COLO668 (cell line): Measurements from ENCODE around the gene ZNF565.
"Not testable (repeated sequence)": the region's sequence is repeated elsewhere in the genome, so short reads cannot be mapped to it uniquely, and the experiment has no call there.

Experiments
- DNase-seq: peaks from one replicate; lab custom pipeline; 2025; ENCODE audit not compliant: unreplicated experiment; lab: John Stamatoyannopoulos, UW

Gene ZNF565

DNA sequence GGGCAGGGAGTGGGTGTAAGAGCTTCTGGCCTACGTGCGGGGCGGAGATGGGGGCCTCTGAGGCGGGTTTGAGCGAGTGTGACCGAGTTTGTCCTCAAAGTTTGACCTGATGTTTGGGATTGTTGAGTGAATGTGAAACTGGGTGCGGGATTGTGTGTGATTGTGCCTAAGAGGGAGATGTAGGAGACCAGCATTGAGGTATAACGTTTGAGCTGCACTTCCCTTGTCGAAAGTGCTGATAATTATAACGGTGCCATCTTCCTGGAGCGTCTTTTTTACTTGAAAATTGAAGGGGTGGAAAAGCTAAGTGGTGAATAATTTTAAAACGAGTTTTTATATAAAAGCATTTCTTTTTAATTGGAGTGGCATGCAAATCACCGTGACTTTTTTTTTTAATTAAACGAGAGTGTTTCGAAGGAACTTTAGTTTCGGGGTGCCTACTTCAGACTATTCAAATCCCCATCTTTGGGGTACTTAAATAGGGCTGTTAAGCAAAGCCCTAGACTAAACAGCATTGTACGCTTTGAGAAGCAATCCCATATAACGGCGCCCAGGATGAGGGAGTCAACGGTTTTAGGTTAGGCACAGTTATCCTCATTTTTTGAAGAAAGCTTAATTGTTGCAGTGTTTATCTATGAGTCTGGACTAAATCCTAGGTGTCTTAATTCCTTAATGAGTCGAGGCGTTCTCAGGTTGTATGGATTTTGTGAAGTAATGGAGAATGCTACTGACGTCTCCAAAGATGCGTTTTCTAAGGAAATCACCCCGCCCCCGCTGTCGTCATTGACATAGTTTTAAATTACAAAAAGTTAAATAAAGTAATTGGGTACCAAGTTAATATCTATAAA is 1.0 kb upstream of the ZNF565 start:
- peak; percentile 12 for DNase-seq

DNA sequence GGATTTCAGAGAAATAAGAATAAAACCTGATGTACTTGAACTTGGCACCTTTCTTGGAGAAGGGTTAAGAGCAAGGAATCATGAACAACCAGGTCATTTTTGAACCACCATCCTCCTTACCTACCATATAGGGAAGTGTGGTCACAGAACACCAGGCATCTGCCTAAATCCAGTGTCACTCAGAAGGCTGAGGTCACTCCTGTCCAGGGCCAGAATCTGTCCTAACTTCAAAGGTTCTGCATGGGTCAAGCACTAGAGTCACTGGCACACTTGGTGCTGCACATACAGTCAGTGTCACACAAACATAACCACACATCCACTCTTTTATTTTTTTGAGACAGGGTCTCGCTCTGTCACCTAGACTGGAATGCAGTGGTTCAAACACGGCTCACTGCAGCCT is 1.6 kb downstream of the ZNF565 start:
- no peak for DNase-seq

- DNase-seq, result no peak
Measured at GRCh38 chr19:36210497-36210896, 4.0 kb downstream of the ZNF565 start.

DNA sequence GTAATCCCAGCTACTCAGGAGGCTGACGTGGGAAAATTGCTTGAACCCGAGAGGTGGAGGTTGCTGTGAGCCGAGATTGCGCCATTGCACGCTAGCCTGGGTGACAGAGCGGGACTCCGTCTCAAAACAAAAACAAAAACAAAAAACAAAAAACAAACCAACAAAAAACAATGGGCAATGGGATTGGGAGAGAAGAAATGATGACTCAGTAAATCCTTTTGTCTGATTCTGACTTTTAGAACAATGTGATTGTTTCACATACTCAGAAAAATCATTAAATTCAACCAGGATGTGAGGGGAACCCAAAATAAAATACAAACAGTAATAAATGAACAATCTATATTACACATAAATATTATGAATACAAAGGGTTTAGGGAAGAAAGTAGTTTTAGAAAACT is 5.1 kb downstream of the ZNF565 start:
- no peak for DNase-seq

- no peak for DNase-seq
Measured at GRCh38 chr19:36207605-36208252, 6.7 kb downstream of the ZNF565 start.

DNA sequence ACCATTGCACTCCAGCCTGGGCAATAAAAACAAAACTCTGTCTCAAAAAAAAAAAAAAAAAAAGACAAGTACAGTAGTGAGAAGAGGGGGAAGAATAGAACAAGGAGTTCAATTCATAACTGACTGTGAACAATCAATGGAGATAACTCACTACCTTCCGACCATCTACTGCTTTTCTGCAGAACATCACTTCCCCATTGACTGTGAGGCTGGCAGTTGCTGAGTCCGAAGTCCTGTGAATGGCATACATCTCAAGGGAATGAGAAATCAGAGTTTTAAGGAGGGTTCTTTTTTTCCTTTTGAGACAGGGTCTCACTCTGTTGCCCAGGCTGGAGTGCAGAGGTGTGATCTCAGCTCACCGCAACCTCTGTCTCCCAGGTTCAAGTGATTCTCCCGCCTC is 11.2 kb downstream of the ZNF565 start:
- no peak for DNase-seq

DNA sequence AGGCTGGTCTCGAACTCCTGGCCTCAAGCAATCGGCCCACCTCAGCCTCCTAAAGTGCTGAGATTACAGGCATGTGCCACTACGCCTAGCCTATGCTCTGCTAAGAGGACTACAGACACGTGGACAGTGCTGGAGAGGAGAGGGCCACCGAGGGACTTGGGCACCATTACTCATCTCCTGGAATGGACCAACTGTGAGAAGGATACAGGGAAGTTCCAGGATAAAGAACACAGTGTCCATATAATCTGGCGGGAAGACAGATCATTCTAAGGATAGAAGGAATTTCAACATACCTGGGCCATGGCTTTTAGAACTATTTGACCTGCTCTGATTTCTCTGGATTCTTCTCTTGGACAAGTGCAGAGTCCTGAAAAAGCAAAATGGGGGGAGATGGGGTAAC is 12.8 kb downstream of the ZNF565 start:
- no peak for DNase-seq

- DNase-seq, result no peak
Measured at GRCh38 chr19:36198119-36198518, 16.3 kb downstream of the ZNF565 start.

GRCh38 chr19:36196249-36196648 is 18.2 kb downstream of the ZNF565 start:
- no peak for DNase-seq

GRCh38 chr19:36186722-36187121 is 27.7 kb downstream of the ZNF565 start:
- not testable (repeated sequence) for DNase-seq

- DNase-seq, result no peak
Measured at GRCh38 chr19:36183245-36183628, 31.2 kb downstream of the ZNF565 start.

DNA sequence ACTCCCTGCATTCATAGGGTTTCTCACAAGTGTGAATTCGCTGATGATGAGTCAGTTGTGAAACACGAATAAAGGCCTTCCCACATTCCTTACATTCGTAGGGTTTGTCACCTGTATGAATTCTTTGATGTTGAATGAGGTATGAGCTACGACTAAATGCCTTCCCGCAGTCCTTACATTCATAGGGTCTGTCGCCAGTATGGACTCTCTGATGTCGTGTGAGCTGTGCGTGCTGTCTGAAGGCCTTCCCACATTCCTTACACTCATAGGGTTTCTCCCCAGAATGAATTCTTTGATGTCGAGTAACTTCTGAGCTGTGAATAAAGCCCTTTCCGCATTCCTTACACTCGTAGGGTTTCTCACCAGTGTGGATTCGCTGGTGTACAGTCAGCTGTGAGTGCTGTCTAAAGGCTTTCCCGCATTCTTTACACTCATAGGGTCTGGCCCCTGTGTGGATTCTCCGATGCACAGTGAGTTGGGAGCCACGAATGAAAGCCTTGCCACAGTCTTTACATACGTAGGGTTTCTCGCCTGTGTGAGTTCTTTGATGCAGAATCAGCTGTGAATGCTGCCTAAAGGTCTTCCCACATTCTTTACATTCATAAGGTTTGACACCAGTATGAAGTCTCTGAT is 31.7 kb downstream of the ZNF565 start:
- DNase-seq, result no peak

DNA sequence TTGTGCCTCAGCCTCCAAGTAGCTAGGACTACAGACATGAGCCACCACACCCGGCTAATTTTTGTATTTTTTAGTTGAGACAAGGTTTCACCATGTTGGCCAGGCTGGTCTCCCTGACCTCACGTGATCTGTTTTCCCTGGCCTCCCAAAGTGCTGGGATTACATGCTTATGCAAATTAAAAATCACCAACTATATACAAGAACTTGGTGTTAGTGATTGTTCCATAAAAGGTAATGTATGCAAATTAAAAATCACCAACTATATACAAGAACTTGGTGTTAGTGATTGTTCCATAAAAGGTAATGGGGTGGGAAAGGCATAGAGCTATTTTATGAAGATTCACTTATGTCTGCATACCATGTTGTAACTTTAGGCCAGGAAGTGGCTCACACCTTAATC is 35.4 kb downstream of the ZNF565 start:
- DNase-seq, result not testable (repeated sequence)

- not testable (repeated sequence) for DNase-seq
Measured at GRCh38 chr19:36173846-36174245, 40.6 kb downstream of the ZNF565 start.

GRCh38 chr19:36172852-36173251 is 41.6 kb downstream of the ZNF565 start:
- no peak for DNase-seq

GRCh38 chr19:36169084-36169760 is 45.2 kb downstream of the ZNF565 start:
- DNase-seq, result peak; percentile 64

GRCh38 chr19:36163813-36164212 is 50.7 kb downstream of the ZNF565 start:
- no peak for DNase-seq

DNA sequence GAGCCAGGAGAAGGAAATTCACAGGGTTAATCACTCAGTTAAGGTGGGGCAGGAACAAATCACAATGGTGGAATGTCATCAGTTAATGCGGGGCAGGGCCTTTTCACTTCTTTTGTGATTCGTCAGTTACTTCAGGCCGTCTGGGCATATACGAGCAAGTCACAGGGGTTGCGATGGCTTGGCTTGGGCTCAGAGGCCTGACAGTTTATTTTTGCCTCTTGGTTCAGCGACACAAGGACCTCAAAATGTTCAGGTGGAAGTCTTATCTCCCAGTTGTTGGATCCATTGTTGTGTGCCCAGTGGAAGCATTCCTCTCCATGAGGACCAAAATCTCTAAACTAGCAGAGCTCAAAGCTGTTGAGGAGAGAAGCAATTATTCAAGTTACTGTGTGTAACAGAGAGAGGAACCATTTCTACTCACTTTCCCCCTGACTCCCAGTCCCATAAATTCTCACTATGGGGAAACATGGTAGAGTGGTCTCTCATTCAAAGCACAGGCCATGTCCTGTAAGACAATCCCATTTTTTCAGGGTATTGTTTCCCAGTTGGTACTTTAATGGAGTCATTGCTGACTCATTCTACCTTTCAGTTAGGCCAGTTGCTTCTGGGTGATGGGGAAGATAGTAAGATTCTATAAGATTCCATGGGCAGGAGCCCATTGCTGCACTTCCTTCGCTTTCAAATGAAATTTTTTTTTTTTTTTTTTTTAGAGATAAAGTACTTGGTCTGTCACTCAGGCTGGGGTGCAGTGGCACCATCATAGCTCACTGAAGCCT is 53.5 kb downstream of the ZNF565 start:
- DNase-seq, result no peak

DNA sequence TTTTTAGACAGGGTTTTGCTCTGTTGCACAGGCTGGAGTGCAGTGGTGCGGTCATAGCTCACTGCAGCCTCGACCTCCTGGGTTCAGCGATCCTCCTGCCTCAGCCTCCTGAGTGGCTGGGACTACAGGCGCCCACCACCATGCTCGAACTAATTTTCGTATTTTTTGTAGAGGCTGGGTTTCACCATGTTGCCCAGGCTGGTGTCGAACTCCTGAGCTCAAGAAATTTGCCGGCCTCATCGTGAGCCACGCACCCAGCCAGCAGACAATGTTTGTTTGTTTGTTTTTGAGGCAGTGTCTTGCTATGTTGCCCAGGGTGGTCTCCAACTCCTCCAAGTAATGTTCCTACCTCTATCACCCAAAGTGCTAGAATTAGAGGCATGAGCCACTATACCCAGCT is 61.3 kb downstream of the ZNF565 start:
- no peak for DNase-seq

DNA sequence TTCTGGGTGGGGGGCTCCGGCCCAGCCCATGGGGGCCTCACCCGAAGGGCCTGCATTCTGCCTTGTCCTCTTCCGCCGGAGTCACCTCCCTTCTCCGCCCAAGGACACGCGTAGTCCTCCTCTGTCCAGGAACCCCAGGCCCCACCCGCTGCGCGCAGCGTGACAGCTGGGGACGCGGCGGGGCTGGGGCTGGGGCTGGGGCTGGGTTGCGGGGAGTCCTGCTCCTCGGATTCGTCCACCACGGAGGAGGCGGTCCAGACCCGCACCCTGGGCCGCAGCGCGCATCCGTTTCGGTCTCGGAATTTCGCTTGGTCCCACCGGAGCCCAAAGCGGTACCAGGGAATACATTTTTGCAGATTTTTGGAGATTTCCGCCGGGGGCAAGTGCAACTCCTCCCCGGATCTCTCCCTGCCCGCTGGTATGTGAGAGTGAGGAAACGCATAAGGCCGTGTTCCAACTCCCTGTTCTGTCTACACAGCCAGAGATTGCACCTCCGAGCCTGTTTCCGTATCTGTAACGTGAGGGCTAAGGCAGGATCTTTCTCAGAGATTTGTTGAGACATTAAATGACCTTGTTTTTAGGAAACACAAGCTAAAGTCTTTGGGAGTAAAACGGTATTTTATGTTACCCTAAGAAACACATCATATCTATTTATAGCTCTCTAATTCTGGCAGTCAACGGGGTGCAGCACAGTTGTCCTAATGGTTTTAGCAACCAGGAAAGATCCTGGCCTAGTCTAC is 61.9 kb downstream of the ZNF565 start, which contains the start of gene COX7A1:
TSS of gene COX7A1 (minus strand) at position 96 of the 740 bp plus-strand sequence. CDS start at position 56, 40 bp downstream.
- no peak for DNase-seq
